Urinary bladder (tissue), 4 donors: ENCODE data around the gene NOP16. TPM values are rescaled to one million over a fixed set of nuclear protein-coding genes. Genes with fewer than 3 reads are reported as not detected.
A peak's percentile ranks its signal among the peaks of the same experiment; 100 is the strongest.

Source experiments
- DNase-seq: peaks from one replicate; pipeline ENCODE4 v3.0.0-alpha.2; 2015; ENCODE audit errors: extremely low spot score
- H3K27ac ChIP-seq: one replicate; pipeline ENCODE4 v1.5.1; 2013; ENCODE audit warnings: low read depth, mild to moderate bottlenecking, moderate library complexity
- H3K36me3 ChIP-seq: one replicate; pipeline ENCODE4 v1.6.1; 2013; ENCODE audit warnings: mild to moderate bottlenecking, moderate library complexity; ENCODE audit not compliant: insufficient read depth
- H3K4me1 ChIP-seq: one replicate; pipeline ENCODE4 v1.6.1; 2013; ENCODE audit warnings: mild to moderate bottlenecking, moderate library complexity; ENCODE audit not compliant: insufficient read depth
- H3K4me3 ChIP-seq: one replicate; pipeline ENCODE4 v1.5.1; 2013; ENCODE audit warnings: low read depth, low read length
- WGBS: extraction: QIAGEN DNeasy Blood & Tissue Kit; methylation state at CpG from one replicate; pipeline ENCODE4 v1.1.7; 2013; 5-methylcytosine and 5-hydroxymethylcytosine counted together
- polyA plus RNA-seq: library from polyadenylated mRNA; stranded (reverse); fragments of 200-250 nt; gene quantifications from one replicate; pipeline ENCODE4 v1.2.3, GENCODE V29; 2013
- small RNA-seq: library from RNA; depleted of rRNA; stranded (forward); fragments of <200 nt; gene quantifications from one replicate; pipeline ENCODE3, GENCODE V24; 2014
- total RNA-seq: library from RNA; depleted of rRNA; stranded (reverse); fragments of >200 nt; gene quantifications from one replicate; pipeline ENCODE4 v1.2.3, GENCODE V29; 2014
- donor health status: healthy with polysubstance abuse.
- donor health status: healthy.

NOP16 gene
- total and polyA plus RNA-seq, 2 donors: 3.2 to 27.9 TPM

DNA sequence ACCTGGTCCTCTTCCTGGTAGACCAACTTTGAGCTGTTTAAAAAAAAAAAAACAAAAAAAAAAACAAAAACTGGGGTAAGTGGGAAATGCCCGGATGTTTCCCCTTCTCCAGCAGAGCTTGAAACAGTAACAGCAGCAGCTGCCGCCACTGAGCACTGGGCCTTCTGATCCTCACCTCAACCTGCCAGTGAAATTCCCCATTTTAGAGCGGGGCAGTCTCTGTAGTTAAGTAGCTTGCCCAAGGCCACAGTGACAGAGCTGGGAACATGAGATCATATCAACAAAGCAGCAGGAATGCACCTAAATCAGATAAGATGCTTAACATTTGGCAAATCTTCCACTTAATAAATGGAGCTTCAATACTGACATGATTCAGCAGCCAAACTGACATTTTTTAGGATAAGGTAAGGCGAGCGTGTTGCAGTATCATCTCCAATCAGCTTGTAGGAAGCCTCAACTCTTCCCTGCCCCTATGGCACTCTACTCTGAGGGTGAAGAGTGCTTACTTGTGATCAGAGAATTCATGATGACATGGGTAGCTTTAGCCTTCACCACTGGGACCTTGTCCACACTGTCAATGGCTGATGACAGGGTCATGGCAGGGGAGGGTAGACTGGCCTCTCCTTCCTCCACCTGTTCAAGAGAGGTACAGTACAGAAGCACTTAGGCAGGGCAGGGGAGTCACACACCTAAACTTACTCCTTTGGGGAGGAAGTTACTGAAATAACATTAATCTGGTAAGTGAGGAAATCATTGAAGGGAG lies 36.1 kb downstream of the NOP16 start:
- Histone ChIP-seq H3K4me3 (no peak overlapping the region), H3K36me3 (peaks cover 2% of the 10 kb centered on the region), H3K4me1 (no peaks in the 10 kb centered on the region), H3K27ac (no peak overlapping the region)
- 93% methylated on average over 5 of the region's 5 CpGs for WGBS
- DNase-seq: no peak

DNA sequence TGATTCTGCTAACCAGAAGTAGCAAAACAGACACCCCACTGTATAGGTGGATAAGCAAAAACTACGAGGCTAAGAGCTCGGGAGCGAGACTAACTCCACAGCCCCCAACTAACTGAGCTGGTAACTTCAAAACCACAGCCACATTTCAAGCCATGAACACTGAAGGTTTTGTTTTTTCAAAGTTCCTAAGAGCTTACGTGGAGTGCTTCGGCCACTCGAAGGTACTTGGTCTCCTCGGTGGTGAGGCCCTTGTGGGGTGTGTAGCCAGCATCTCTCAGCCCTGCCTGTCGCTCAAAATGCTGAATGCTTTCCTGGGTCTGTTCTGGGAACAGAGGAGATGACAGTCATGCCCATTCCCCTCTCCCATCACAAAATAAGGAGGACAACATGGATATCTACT lies 38.0 kb downstream of the NOP16 start:
- no peak overlapping the region for H3K27ac ChIP-seq
- no peak for DNase-seq
- no peak overlapping the region for H3K4me3 ChIP-seq
- no peaks in the 10 kb centered on the region for H3K4me1 ChIP-seq
- H3K36me3 ChIP-seq: peaks cover 2% of the 10 kb centered on the region
- 92% methylated on average over 8 of the region's 8 CpGs for WGBS

DNA sequence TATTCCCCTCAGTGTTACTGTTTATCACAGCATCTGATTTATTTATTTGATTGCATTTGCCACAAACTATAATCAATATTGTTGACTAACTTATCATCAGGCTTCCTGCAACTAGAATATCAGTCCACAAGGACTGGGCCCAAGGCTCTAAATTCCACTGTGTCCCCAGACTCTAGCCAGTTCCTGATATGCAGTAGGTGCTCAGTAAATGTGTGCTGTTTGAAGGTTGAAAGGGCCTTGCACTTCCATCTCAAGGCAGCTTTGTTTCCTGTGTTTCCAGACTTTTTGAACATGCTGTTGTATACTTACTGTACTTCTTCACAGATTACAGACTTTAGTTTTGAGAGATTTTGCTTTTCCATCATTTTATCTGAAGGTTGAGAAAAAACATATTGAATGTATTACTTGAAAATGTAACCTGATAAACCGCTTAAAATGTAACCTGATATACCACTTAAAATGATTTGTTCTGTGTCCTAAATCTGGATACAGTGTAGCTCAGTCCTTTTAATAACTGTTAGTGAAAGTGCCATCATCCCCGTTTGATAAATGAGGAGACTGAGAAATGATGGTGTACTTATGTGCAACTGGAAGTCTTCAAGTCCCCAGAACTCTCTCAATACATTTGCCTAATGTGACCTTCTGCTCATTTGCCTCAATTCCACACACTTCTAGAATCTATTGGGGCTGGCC lies 45.5 kb downstream of the NOP16 start:
- H3K4me1 ChIP-seq: no peaks in the 10 kb centered on the region
- WGBS: 48% methylated on average over 2 of the region's 2 CpGs
- H3K36me3 ChIP-seq: peaks cover 1% of the 10 kb centered on the region
- no peak for DNase-seq
- H3K27ac ChIP-seq: no peak overlapping the region
- H3K4me3 ChIP-seq: no peak overlapping the region

DNA sequence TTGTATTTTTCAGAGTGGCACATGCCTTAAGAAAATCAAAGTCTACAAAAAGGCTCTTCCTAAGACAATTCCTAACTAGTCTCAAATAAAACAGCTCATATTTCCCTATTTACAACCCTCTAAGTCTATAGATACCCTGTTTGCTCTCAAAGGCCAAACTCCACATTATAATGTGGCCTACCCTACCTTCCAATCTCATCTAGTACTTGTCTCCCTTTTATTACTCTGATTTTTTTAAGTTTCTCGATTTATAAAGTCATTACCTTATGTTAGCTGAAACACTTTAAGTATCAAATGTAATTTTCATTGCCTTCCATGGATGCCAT lies 46.3 kb downstream of the NOP16 start:
- no peak for DNase-seq
- no peak overlapping the region for H3K4me3 ChIP-seq
- H3K4me1 ChIP-seq: no peaks in the 10 kb centered on the region
- peaks cover 4% of the 10 kb centered on the region for H3K36me3 ChIP-seq
- H3K27ac ChIP-seq: no peak overlapping the region
- 91% methylated on average over 1 of the region's 1 CpG for WGBS

DNA sequence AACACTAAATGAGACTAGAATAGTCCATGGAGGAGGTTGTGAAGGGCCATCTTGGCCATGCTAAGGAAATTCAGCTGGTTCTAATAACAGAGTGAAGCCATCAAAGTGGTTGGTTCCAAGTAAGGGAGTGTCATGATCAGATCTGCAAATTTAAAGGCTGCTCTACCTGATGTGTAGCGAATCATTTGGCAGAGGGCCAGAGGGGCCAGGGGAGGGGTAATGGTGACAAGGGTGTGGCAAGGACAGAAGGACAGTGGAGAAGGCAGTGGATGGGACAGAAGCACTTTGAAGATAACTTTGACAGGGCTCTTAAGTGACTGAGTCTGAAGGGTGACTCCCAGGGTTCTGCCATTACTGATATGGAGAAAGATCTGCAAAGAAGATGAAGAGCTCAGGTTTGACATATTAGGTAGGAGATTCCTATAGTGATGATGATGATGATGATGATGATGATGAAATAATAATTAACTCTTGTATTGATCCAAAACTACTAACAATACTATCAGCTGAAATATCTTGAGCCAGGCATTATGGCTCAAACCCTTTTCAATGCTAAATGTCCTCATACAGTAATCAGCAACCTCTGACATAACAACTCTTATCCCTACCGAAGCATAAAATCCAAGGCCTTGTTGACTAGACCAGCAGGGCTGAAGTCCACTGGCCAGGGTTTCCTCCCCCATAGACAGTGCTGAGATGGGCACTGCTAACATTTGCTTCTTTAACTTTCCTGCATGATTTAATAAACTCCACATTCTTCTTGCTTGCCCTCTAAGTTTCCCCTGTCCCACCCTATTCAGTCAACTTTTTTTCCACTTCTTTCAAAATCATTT lies 46.9 kb downstream of the NOP16 start:
- Histone ChIP-seq H3K27ac (no peak overlapping the region), H3K4me1 (no peaks in the 10 kb centered on the region), H3K36me3 (peaks cover 4% of the 10 kb centered on the region), H3K4me3 (no peak overlapping the region)
- WGBS: 92% methylated on average over 2 of the region's 2 CpGs
- DNase-seq: no peak

DNA sequence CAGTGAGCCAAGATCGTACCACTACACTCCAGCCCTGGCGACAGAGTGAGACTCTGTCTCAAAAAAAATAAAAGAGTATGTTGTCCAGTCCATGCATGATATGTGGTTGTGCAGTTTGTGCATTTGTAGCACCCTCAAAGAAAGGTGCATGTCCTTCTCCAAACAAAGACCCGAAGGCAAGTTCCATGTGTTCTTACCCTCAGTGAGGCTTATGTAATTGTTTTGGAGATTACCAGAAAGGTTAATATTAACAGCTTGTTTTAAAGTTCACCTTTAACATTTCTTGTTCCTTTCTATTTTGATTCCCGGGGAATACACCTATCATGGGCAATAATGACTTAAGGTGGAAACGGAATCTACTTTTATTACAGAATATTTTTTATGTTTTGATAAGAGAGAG lies 49.1 kb downstream of the NOP16 start:
- DNase-seq: no peak
- Histone ChIP-seq H3K36me3 (peaks cover 4% of the 10 kb centered on the region), H3K27ac (no peak overlapping the region), H3K4me1 (no peaks in the 10 kb centered on the region), H3K4me3 (no peak overlapping the region)
- 94% methylated on average over 5 of the region's 5 CpGs for WGBS

DNA sequence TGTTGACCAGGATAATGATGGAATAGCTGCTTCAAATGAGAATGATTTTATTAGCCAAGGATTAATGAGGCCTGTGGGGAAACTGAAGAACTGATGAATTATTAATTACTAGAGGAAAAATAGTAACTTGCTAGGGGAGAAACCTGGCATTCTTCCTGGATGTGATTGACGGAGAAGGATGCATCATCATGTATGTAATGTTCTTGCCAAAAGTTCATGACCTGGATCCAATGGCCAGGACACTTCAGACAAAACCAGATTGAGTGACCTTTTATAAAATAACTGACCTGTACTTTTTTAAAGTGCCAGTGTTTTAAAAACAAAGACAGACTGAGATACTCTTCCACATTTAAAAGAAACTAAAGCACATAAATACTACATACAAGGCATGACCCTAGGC lies 50.5 kb downstream of the NOP16 start:
- 76% methylated on average over 1 of the region's 1 CpG for WGBS
- no peak overlapping the region for H3K4me3 ChIP-seq
- peaks cover 4% of the 10 kb centered on the region for H3K36me3 ChIP-seq
- H3K27ac ChIP-seq: no peak overlapping the region
- no peaks in the 10 kb centered on the region for H3K4me1 ChIP-seq
- DNase-seq: no peak

DNA sequence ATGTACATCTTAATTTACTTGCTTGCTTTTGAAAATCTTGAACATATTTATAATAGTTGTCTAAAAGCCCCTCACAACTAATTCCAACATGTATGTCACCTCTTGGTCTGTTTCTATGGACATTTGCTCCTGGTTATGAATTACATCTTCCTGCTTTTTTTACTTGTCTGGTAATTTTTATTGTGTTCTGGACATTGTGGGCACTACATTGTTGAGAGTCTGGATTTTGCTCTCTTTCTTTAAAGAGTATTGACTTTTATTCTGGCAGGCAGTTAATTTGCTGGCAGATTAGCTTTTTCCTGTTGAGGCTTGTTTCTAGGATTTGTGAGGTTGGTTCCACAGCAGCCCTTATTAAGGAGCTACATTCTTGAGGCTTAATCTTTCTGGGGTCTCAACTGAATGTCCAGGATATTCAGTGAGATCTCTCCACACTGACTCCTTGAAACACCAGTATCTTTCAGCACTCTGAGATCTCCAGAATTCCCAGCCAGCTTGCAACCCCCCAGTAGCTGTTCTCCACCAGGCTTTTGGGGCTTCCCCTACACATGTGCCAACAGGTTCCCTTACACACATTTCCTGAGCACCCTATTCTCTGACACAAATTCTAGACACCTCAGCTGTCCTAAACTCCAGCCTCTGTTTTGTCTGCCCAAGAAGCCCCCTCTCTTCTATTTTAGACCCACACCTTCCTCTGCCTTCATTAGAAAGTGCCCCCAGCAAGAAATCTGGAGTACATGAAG lies 54.2 kb downstream of the NOP16 start:
- Histone ChIP-seq H3K4me3 (no peak overlapping the region), H3K36me3 (peaks cover 4% of the 10 kb centered on the region), H3K27ac (no peak overlapping the region), H3K4me1 (no peaks in the 10 kb centered on the region)
- no peak for DNase-seq

Small RNA genes within 50 kb of the gene (small RNA-seq; reads per million reads assigned to genes)
- 42.1 reads per million, percentile 96 among the genes with 10 or more reads in this experiment for gene MIR1271

Other genes with a start within 250 kb of the NOP16 start
- 13.5 TPM for gene SIMC1, start 150.2 kb downstream of the NOP16 start, total RNA-seq
- gene SIMC1, start 150.2 kb downstream of the NOP16 start, polyA plus RNA-seq: 11.7 TPM
- gene KIAA1191, start 26.8 kb downstream of the NOP16 start, total RNA-seq: 38.1 TPM
- 91.8 TPM for gene KIAA1191, start 26.8 kb downstream of the NOP16 start, polyA plus RNA-seq
- 20.8 TPM for gene ARL10, start 23.1 kb downstream of the NOP16 start, total RNA-seq
- 3.6 TPM for gene ARL10, start 23.1 kb downstream of the NOP16 start, polyA plus RNA-seq
- gene HIGD2A, start 153 bp upstream of the NOP16 start, total RNA-seq: 62.0 TPM
- gene HIGD2A, start 153 bp upstream of the NOP16 start, polyA plus RNA-seq: 188 TPM
- 29.6 TPM for gene CLTB, start 27.9 kb upstream of the NOP16 start, total RNA-seq
- gene CLTB, start 27.9 kb upstream of the NOP16 start, polyA plus RNA-seq: 146 TPM
- gene FAF2, start 59.8 kb upstream of the NOP16 start, total RNA-seq: 43.4 TPM
- gene FAF2, start 59.8 kb upstream of the NOP16 start, polyA plus RNA-seq: 21.0 TPM
- gene RNF44, start 148.8 kb upstream of the NOP16 start, total RNA-seq: 8.1 TPM
- gene RNF44, start 148.8 kb upstream of the NOP16 start, polyA plus RNA-seq: 25.8 TPM
- gene CDHR2, start 160.7 kb upstream of the NOP16 start, total RNA-seq: not detected
- gene CDHR2, start 160.7 kb upstream of the NOP16 start, polyA plus RNA-seq: not detected
- gene GPRIN1, start 221.6 kb upstream of the NOP16 start, total RNA-seq: 1.3 TPM
- gene GPRIN1, start 221.6 kb upstream of the NOP16 start, polyA plus RNA-seq: 0.42 TPM
- gene SNCB, start 241.9 kb upstream of the NOP16 start, total RNA-seq: not detected
- gene SNCB, start 241.9 kb upstream of the NOP16 start, polyA plus RNA-seq: 0.08 TPM
- gene EIF4E1B, start 242.1 kb upstream of the NOP16 start, total RNA-seq: not detected
- not detected for gene EIF4E1B, start 242.1 kb upstream of the NOP16 start, polyA plus RNA-seq